GM21786 (cell line): Measurements from ENCODE around the gene TRABD2B.

Experiments
- ATAC-seq: cut with Tn5 transposase; IDR thresholded peaks from one replicate; pipeline ENCODE4 v1.9.1; 2021; ENCODE audit not compliant: unreplicated experiment

Gene TRABD2B

DNA sequence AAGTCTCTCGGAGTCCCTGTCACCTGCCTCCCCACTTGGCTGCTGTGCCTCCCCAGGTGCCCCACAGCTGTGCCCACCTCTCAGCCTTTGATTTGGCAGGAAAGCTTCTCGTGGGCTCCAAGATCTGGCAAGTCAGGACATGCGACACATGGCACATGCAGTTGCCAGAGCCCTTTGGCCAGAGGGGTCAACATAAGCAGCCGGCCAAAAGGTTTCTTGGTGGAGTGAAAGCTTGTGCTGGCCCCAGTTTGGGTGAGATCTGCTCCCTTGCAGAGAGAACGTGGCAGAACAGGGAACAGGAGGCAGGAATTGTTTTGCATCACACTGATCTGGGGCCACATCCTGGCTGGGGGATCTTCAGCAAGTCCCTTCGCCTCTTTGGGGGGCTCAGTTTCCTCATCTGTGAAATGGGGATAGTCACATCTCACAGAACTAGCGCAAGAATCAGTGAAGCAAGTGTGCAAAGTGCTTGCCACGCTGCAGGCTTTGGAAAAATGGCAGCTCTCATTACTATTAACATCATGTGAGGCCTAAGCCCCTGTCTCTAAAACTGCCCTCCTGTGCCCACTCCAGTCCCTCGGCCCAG lies 232.6 kb downstream of the TRABD2B start:
- ATAC-seq = no peak

DNA sequence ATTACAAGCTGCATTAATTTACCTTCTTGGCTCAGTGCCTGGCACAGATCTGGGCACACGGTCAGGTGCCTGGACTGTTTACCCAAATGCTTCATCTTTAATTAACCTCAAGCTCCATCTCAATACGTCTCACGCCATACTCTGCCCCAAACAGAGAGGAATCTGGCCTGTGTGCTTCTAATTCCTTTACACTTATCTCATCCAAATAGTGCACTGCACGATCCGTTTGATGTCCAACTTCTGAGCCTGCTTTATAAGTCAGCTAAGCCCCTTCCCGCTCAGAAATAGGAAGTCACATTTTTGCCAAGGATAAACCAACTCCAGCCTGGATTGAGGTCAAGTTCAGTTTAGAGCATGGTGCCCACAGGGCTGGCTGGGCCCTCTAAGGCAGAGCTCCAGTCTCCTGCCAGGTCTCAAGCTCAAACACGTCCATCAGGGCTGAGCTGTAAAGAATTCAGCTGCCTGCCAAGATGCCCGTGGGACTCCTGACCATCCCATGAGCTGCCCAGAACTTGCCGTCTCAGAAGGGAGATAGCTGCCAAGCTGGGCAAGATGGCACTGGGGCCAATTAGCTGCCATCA lies 233.5 kb downstream of the TRABD2B start:
- no peak for ATAC-seq

DNA sequence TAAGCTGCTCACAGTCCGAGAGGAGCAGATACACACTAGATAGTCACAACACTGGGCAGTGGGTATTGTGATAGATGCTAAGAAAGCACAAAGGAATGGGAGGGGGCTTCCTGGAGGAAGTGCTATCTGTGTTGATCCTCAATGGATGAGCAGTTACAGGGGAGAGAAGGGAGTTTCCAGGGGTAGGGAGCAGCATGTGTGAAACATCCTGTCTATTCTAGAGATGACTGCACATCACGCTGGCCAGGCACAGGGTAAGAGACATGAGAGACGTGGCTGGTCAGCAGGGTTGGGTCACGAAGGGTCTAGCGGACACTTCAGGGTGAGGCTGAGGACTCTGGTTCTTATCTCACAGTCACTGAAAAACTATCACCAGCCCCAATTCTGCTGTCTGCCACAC lies 235.2 kb downstream of the TRABD2B start:
- no peak for ATAC-seq

DNA sequence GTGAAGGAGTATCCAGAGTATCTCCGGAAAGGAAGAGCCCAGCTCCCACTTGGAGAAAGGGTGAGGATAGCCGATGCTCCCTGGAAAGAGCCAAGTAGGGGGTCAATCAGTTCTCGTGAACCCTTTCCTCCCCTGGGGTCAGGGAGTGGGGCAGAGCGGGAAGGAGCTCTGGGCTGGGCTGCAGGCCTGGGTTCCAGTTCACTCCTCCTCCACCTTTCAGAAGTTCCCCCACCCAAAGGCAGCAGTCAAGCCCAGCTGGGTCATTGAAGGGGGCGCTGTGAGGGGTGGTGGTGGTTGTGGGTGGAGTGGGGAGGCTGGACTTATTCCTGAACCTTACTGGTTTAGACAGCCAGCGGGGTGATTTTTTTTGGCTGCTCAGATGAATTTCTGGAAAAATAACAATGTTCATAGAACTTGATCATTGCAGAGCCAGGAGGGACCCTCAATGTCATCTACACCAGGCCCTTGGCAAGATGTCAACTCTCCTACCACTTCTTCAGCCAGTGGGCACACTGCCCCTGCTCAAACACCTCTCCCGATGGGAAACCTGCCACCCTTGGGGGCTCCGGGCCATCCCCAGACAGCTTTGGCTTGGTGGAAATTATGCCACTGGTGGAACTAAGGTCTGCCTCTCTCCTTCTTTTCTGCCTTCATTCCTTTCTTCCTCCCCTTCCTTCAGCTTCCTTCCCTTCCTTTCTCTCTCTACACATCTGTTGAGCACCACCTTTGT lies 235.8 kb downstream of the TRABD2B start:
- ATAC-seq = no peak

DNA sequence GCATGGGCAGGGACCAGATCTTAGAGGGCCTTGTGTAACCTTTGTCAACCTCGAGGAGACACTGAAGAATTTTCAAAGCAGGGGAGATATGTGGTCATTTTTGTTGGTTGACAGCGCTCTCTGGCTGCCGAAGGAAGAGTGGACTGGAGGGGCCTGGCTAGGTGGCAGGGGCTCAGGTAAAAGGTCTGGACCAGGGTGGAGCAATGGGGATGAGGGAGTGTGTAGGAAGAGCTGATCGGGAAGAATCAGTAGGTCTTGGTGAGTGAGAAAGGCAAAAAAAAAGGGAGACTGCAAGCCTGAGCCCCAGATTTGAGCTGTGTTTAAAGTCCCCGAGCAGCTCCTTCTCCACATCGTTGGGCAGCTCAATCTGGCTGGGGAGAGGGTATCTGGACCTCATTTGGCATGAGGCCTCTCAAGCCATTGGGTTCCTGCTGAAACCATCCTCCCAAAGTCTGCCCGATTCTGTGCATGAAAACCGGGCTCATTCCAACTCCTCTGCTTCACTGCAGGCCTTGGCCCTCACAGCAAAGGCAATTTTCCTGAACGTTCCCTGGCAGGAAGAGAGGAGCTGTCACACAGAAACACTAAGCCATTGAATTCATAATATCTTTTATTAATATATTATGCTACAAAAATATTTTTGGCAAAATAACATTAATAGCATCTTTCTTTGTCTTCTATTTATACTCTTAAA lies 237.1 kb downstream of the TRABD2B start:
- ATAC-seq = no peak

DNA sequence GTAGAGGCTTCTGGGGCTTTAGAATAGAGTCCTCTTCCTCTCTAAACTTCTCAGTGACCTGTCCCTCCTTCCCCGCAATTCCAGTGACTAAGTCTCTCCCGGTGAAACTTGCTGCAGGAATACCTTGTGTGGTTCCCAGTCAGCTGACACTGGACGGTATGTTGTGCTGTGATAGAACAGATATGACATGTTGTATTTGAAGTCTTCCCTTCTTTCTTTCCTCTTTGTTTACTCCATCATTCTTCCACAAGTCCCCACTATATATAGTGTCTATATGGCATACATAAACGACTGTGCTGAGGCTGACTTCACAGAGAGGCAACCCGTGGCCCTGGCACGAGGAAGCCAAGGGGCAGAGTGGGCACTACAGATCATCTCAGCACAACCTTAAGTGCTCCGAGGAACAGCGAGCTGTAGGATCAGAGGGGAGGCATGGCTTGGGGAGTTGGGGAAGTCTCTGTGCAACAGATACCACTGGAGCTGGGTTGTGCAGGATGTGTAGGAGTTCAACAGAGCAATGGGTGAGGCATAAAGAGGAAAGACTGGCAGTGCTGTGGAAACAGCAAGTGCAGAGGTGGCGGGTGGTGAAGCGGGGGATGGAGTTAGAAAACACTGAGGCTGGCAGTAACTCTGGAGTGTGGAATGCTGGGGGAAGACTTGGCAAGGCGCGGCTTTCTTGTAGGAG lies 237.8 kb downstream of the TRABD2B start:
- ATAC-seq = no peak

DNA sequence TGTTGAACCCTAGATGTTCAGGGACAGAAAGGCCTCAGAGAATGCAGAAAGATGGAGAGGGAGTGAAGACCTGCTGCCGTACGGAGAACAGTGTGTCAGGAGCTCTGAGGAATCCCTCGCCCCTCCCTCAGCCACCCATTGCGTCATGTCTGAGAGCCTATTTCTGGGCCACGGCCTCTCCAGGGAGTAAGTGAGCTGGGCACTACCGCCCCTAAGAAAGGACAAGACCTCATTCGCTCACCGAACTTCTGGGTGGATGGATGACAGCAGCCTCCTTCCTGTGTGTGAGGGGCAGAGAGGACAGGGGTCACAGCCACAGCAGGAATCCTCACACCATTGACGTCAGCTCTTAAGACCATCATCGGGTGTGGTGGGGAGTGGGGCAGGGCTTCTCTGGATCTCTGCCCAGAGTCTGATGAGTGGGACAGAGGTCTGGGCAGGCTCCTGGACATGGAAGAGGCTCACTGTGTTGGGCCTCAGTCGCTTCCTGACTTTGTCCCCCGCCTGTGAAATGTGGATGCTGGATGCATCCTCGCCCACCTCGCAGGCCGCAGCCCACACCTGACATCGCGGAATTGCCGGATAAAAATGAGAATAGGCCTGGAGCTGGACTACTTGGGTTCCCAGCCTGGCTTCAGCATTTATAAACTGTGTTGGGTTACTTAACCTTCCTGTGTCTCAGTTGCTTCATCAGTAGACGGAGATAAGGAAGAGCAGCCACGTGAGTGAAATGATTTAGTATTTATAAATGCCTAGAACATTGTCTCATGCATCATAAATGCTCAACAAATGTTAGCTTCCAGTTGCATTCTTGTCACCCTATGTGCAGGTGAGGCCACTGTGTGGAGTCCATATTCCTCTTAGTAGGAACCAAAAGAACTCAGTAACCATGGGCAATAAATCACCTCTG lies 238.6 kb downstream of the TRABD2B start:
- ATAC-seq = no peak

DNA sequence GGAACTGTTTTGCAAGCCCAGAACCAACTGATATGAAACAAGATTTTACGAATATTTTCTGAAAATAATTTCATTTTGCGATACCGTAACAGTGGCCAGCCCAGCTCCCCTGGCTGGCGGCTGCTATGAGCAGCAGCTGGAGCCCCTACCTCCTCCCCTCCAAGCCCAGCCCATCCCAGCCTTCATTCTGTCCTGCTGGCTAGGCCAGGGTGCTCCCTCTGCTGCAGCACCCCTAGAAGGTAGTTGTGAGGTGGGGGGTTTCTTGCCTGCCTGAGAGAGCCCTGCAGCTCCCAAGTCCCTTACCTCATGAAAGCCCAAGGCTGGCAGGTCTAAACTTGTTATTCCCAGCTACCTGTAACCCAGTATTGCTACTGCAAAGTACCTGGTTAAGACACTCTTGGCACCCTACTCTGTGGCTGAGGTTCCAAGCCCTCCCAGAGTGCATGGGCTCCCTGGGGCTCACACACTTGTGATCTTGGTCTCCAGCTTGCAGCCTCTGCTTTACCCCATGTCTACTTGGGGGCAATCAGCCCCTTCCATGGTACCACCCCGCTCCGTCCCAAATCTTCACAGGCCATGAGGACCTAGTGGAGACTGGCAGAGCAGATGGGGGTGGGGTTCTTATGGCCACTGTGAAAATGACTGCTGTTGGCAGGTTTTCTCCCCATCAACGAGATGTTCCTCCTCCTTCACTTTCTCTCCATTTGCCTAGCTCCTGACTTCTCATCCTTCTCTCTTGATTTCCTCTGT lies 239.8 kb downstream of the TRABD2B start:
- ATAC-seq = no peak

DNA sequence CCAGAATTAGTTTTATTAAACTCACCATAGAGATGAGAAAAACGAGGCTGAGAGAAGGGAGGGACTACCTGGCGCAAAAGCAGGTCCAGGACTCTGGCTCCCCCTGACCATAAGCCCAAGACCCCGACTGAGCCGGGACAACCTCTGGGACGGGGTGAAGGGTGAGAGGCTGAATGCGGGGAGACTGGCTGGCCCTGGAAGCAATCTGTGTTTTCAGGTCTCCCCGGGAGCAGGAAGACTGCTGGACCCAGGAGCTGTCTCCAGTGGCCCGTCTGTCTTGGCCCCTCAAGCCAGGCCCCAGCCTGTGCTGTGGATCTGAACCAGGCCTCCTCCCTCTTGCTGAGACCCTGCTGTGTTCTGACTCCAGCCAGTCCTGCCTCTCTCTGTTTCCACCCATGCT lies 240.8 kb downstream of the TRABD2B start:
- no peak for ATAC-seq

DNA sequence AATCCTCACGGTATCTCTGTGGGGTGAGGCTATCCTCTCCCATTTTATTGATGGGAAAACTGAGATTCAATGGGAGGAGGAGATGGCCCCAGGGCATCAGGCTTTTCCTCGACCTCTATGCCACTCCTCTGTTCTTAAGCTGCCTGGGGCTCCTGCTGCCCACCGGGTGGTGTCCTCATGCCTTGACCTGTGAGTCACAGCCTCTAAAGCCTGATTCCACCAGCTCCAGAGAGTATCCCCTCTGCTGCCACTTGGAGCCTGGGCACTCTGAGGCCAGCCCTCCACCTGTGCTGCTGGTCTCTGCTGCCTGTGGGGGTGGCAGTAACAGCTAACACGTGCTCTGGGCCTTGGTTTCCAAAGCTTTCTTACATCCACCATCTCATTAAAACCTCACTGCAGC lies 241.2 kb downstream of the TRABD2B start:
- ATAC-seq = no peak

DNA sequence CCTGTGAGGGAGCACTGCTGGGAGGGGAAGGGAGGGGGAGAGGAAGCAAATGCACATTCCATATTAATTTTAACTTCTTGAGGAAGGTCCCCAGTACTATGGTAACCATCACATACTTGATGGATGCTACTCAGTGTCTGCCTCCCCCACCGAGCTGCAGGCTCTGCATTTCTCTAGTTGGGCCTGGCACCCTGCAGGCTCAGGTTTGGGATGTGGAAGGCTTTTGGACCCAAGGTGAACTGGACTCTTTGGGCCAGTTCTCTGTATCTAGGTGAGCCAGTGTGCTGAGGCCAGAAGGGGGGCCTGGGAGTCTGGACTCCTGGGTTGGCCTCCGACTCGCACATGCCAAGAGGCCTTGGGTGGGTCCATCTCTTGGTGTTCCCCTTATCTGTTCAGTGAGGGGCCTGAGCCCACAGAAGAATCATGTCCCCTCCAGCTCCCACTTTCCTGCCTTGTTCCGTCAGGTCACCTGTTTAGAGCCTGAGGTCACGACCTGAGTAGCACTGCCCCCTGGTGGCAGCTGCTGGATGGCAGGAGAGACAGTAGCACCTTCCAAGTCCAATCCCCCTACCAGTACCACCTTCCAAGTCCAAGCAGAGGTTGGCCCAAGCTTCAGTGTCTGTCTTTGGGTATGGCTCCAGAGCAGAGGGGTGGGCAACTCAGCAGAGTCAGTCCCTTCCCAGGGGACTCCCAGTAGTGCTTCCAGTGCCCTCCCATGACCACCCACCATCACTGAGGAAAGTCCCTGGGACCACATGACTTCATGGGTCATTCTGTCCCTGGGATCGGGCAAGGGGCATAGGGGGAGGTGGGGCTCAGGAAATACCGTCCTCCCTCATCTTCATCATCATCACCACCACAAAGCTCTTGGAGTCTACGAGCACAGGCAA lies 241.8 kb downstream of the TRABD2B start:
- peak; percentile 56 for ATAC-seq

DNA sequence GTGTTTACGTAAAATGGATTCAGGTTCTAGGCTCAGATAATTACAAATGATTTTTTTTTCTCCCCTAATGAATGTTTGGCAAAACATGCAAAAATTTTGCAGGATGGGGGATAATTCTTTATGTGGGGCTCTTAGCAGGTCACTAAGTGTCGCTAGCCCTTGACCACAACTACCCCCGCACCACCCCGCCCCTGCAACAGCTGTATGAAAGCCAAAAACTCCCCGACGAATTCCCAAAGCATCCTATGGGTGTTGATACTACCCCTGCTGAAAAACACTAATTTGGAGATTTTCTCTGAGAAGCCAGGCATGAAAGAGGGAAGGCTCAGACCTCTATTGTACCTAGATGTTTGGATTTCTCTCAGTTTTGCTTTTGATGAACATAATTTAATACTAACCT lies 243.0 kb downstream of the TRABD2B start:
- no peak for ATAC-seq

DNA sequence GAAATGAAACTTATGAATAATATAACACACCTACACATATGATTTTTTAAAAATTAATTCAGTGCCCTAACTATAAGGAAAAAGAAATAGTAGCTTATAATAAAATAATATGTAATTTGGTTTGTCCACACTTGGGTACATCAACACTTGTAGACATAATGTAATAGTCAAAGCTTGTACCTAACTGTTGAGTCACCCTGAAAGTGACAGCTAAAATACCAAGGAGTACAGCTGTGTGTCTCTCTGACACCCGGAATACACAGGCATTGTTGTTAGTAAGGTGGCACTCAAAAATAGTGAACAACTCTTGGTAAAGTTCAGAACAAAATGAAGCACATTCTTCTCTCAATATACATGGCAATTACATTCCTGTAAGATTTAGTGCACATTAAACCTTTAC lies 243.4 kb downstream of the TRABD2B start:
- ATAC-seq = no peak

DNA sequence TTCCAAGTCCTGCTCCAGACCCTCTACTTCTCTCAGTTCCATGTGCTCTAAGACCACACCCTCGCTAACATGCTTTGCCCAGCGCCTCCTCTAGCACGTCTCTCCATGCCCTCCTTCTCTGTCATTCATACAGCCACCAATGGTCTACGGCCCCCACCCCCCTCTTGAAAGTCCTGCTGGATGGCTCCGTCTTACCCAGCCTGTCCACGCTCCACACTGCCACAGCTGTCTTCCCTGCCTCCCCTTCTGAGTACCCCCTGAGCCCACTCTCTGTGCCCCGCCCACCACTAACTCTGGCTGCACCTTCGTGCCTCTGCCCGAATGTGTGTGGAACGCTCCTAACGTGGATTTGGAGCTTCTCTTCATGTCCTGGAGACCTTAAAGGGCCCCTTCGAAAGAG lies 244.6 kb downstream of the TRABD2B start:
- no peak for ATAC-seq

DNA sequence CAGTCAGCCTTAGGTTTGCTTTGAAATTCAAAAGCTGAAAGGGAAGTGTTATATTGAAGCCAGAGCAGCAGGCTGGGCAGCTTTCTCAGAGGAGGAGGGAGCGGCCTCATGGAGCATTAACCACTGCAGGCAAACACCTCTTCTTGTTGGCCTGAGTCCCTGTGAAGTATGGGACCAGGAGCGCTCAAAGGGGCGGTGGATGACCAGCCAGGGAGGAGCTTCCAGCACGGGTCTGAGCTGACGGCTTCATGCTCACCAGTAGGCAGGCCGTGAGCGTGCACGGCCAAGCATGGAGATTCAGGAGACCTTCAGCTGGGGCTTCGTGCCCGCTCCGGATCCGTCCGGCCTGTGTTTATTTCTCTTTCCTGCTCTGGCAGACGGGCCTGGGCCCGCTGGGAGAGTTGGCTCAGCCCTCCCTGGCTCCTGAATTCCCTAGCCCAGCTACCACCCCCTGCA lies 245.2 kb downstream of the TRABD2B start:
- ATAC-seq = no peak

DNA sequence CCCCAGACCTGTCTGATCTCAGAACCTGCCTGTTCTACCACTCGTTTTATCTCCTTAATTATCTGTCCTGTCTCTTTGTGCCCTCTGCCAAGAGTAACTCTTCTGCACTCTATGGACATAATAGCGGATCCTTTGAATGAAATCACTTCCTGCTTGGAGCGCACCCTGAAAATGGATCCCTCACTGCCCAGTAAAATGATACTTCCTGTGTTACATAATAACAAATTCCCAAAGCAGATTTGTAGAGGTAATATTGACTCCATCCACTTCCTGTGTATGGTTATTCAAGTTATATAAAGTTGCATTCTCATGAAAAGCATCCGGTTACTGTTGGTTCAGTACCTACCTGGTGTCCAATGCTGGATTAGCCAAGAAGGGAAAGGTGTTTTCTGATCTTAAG lies 246.0 kb downstream of the TRABD2B start:
- no peak for ATAC-seq

DNA sequence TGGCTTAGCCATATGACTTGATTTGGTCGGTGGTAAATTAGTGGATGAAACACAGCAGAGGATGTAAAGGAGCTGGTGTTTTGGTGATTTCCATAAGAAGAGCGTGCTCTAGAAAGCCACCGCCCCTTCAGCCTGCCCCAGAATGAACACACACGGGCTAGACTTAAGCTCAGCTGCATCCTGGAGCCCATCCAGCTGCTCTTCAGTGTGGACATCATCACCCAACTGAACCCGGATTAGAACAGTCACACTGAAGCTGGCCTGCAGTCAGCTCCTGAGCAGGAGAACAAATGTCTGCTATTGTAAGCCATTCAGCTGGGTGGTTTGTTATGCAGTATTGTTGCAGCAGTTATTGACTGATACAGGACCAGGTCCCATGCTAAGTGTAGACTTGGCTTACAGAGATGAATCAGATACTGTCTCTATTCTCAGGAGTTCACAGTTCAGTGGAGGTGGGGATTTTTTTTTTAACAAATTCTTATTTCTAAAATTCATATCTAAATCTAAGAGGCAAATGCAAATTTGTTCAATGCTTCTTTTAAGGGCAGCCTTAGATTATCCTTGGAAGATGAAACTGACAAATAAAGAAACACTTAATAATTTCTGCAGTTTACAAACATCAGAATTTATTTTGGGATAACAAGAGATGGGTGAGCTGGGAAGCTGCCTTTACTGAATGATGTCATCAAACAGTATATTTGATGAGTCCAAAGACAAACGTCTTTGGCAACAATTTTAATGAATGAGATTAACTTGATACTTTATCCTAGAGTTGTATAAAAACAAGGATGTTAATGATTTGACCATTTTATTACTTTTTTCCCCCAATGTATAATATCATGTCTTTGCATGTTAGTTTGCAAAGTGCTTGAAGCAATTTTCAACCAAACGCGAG lies 251.2 kb downstream of the TRABD2B start:
- ATAC-seq = no peak
